HG02610 (cell line): ENCODE results near the gene ADGRB2.

Experiments used
- ATAC-seq: cut with Tn5 transposase; IDR thresholded peaks from one replicate; pipeline ENCODE4 v1.9.1; 2021; ENCODE audit warnings: mild to moderate bottlenecking, moderate library complexity; ENCODE audit not compliant: unreplicated experiment

The ADGRB2 gene

GRCh38 chr1:31765516-31765915 is 1.4 kb upstream of the ADGRB2 start:
- ATAC-seq, result no peak

GRCh38 chr1:31765041-31765467 is 914 bp upstream of the ADGRB2 start:
- no peak for ATAC-seq

- ATAC-seq, result no peak
These were observed 349 bp downstream of the ADGRB2 start for GRCh38 chr1:31763671-31764311.

GRCh38 chr1:31762726-31763670 is 1.1 kb downstream of the ADGRB2 start:
- ATAC-seq, result no peak

GRCh38 chr1:31762323-31762722 is 1.8 kb downstream of the ADGRB2 start:
- no peak for ATAC-seq

- ATAC-seq, result no peak
These were observed 2.3 kb downstream of the ADGRB2 start for GRCh38 chr1:31761883-31762282.

GRCh38 chr1:31760471-31761470 is 3.4 kb downstream of the ADGRB2 start:
- ATAC-seq, result no peak

GRCh38 chr1:31759298-31760023 is 4.7 kb downstream of the ADGRB2 start:
- ATAC-seq, result no peak

- ATAC-seq, result no peak
These were observed 5.3 kb downstream of the ADGRB2 start for GRCh38 chr1:31758823-31759222.

GRCh38 chr1:31757989-31758388 is 6.2 kb downstream of the ADGRB2 start:
- ATAC-seq, result no peak

GRCh38 chr1:31757204-31757679 is 6.9 kb downstream of the ADGRB2 start:
- no peak for ATAC-seq

- ATAC-seq, result no peak
These were observed 7.6 kb downstream of the ADGRB2 start for GRCh38 chr1:31756578-31756977.

- no peak for ATAC-seq
These were observed 8.2 kb downstream of the ADGRB2 start for GRCh38 chr1:31755850-31756492.

- ATAC-seq, result no peak
These were observed 8.9 kb downstream of the ADGRB2 start for GRCh38 chr1:31755197-31755611.

- no peak for ATAC-seq
These were observed 9.7 kb downstream of the ADGRB2 start for GRCh38 chr1:31754397-31754796.

GRCh38 chr1:31753707-31754349 is 10.3 kb downstream of the ADGRB2 start:
- ATAC-seq, result no peak

- ATAC-seq, result no peak
These were observed 11.1 kb downstream of the ADGRB2 start for GRCh38 chr1:31752952-31753475.

GRCh38 chr1:31752258-31752657 is 11.9 kb downstream of the ADGRB2 start:
- ATAC-seq, result no peak

- no peak for ATAC-seq
These were observed 12.3 kb downstream of the ADGRB2 start for GRCh38 chr1:31751822-31752241.
